ENCODE measurements around the gene DRGX.

DRGX gene

GRCh38 chr10:49332333-49332732 lies 63.6 kb downstream of the DRGX start:
- no peak for DNase-seq (ENCODE audit: low read depth in 1 of 2, low spot score in 1 of 2)
- no peak for TF ChIP-seq JUND (IDR thresholded peaks at IDR 0.05; ENCODE audit: low read depth)
- in situ Hi-C loops (cut with HindIII; ENCODE audit: low pct_unique_long_range_greater_than_20kb, low sequenced_read_pairs): no loop called here

GRCh38 chr10:49331431-49331830 lies 64.5 kb downstream of the DRGX start:
- in situ Hi-C loops (cut with HindIII; ENCODE audit: low pct_unique_long_range_greater_than_20kb, low sequenced_read_pairs): no loop called here
- no peak for TF ChIP-seq JUND (IDR thresholded peaks at IDR 0.05; ENCODE audit: low read depth)
- DNase-seq (ENCODE audit: low read depth in 1 of 2, low spot score in 1 of 2): no peak

DNA sequence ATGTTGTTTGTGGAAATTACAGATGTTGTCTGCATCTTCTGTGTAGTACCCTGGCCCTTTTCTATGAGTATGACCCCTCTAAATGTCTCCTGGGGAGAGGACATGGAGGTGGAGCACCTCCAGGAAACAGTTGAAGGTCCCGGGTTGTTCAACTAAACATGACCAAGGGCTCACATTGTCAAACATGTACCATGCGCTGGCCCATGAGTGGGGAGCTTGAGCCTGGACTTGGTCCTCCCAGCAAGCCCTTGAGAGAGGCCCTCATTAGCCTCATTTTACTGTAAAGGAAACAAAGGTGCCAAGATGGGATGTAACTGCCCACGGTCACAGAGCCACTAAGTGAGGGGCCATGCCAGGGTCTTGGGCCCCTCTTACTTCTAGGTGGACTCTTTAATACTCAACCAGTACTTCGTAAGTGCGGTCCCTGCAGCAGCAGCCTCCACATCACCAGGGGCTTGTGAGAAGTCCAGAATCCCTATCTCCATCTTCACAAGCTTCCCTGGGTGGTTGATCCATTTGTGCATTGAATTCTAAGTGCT lies 65.7 kb downstream of the DRGX start:
- no peak for DNase-seq (ENCODE audit: low read depth in 1 of 2, low spot score in 1 of 2)
- in situ Hi-C loops (cut with HindIII; ENCODE audit: low pct_unique_long_range_greater_than_20kb, low sequenced_read_pairs): no loop called here
- no peak for TF ChIP-seq JUND (IDR thresholded peaks at IDR 0.05; ENCODE audit: low read depth)

GRCh38 chr10:49329146-49329505 lies 66.8 kb downstream of the DRGX start:
- in situ Hi-C loops (cut with HindIII; ENCODE audit: low pct_unique_long_range_greater_than_20kb, low sequenced_read_pairs): no loop called here
- TF ChIP-seq JUND (IDR thresholded peaks at IDR 0.05; ENCODE audit: low read depth): no peak
- no peak for DNase-seq (ENCODE audit: low read depth in 1 of 2, low spot score in 1 of 2)

DNA sequence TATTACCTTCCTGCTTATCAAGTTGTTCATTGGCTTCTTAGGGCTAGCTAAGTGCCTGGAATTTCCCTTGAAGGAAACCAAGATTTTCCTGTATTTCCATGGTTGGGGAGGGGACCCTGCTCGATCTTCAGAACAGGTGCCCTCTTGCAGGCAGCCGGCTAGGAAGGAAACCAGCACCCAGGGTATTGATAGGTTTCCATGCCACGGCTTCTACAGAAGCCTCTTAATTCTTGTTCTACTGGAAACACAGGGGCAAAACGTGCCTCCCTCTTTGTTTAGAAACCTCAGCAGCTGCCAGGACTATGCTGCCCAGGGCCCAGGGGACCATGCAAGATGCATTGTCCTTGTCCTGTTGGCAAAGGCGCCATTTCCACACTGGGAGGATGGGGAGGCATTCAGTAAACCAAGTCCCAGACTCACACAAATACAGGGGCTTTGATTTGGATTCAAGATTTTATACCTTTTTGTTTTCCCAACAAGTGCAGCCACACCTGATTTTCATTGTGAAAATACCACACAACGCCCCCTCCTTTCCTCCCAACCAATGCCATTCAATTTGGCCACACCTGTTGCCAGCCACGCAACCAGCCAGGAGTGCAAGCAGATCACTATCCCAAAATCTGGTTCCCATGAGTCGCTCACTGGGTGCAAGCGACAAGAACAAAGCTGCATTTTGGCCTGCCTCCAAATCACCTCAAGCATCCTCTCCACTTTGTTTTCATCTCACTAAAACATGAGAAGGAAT lies 67.3 kb downstream of the DRGX start:
- no peak for TF ChIP-seq JUND (IDR thresholded peaks at IDR 0.05; ENCODE audit: low read depth)
- DNase-seq (ENCODE audit: low read depth in 1 of 2, low spot score in 1 of 2): no peak
- in situ Hi-C loops (cut with HindIII; ENCODE audit: low pct_unique_long_range_greater_than_20kb, low sequenced_read_pairs): no loop called here

DNA sequence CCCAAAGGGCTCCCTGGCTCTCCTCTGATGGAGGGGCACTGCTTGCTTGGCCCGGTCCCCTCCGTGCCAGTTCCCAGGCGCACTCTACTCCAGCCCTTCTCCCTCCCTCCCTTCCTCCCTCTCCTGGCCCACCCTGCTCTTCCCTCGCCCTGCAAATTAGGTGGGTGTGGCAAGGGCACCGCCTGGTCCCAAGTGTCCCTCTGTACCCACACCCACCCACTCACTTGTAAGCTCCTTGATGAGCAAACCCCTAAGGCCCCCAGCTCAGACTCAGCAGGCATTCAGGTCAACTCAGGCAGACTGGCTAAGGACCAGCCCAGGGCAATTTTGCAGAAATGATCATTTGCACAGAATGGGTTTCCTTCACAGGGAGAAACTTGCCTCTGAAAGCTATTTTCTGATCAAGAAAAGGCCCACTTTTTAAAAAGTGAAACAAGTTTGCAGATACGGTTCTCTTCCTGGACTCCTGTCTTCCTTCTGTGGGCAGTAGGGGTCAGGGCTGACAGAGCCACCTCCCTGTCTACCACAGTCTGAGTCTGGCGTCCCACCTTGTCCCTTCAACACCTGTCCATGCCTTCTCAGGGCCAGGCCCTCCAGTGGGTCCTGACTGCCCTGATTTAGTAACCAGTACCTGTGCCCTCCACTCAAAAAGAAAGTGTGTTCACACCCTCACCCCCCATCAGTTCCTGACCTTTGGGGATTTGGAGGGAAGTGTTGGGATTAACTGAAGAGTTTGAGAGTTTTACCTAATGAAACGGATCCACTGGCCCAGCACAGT lies 68.7 kb downstream of the DRGX start:
- DNase-seq (ENCODE audit: low read depth in 1 of 2, low spot score in 1 of 2): no peak
- in situ Hi-C loops (cut with HindIII; ENCODE audit: low pct_unique_long_range_greater_than_20kb, low sequenced_read_pairs): no loop called here
- no peak for TF ChIP-seq JUND (IDR thresholded peaks at IDR 0.05; ENCODE audit: low read depth)

GRCh38 chr10:49325916-49326783 lies 69.7 kb downstream of the DRGX start:
- no peak for TF ChIP-seq JUND (IDR thresholded peaks at IDR 0.05; ENCODE audit: low read depth)
- DNase-seq (ENCODE audit: low read depth in 1 of 2, low spot score in 1 of 2): no peak
- in situ Hi-C loops (cut with HindIII; ENCODE audit: low pct_unique_long_range_greater_than_20kb, low sequenced_read_pairs): no loop called here

GRCh38 chr10:49325131-49325915 lies 70.6 kb downstream of the DRGX start:
- DNase-seq (ENCODE audit: low read depth in 1 of 2, low spot score in 1 of 2): no peak
- in situ Hi-C loops (cut with HindIII; ENCODE audit: low pct_unique_long_range_greater_than_20kb, low sequenced_read_pairs): no loop called here
- TF ChIP-seq JUND (IDR thresholded peaks at IDR 0.05; ENCODE audit: low read depth): no peak

DNA sequence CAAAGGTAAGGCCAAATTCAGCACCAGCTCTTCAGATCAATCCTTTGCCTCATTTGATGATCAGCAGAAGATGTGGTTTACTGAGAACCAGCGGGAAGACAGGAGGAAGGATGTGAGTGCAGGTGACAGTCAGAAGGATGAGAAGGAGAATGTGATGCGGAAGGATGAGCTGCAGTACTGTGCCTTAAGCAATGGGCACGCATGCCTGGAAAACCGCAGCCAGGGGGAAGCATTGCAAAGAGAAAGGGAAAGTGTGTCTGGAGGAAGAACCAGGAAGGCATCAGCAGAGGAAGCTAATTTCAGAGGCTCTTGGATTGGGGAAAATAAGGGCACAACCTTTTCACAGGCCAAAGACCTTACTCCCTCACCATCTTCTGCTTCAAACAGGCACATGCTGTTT lies 71.2 kb downstream of the DRGX start:
- in situ Hi-C loops (cut with HindIII; ENCODE audit: low pct_unique_long_range_greater_than_20kb, low sequenced_read_pairs): no loop called here
- peak in 1 of 2 experiments; percentile 42 for DNase-seq (ENCODE audit: low read depth in 1 of 2, low spot score in 1 of 2)
- no peak for TF ChIP-seq JUND (IDR thresholded peaks at IDR 0.05; ENCODE audit: low read depth)

- no peak for TF ChIP-seq JUND (IDR thresholded peaks at IDR 0.05; ENCODE audit: low read depth)
- no peak for DNase-seq (ENCODE audit: low read depth in 1 of 2, low spot score in 1 of 2)
- in situ Hi-C loops (cut with HindIII; ENCODE audit: low pct_unique_long_range_greater_than_20kb, low sequenced_read_pairs): no loop called here
Observed at GRCh38 chr10:49323896-49324270, 72.0 kb downstream of the DRGX start.

- no peak for DNase-seq (ENCODE audit: low read depth in 1 of 2, low spot score in 1 of 2)
- no peak for TF ChIP-seq JUND (IDR thresholded peaks at IDR 0.05; ENCODE audit: low read depth)
- in situ Hi-C loops (cut with HindIII; ENCODE audit: low pct_unique_long_range_greater_than_20kb, low sequenced_read_pairs): no loop called here
Observed at GRCh38 chr10:49323171-49323895, 72.6 kb downstream of the DRGX start.
